A673 (cell line): Measurements from ENCODE around the gene EXOC6B. TPM values are rescaled to one million over a fixed set of nuclear protein-coding genes. Genes with fewer than 3 reads are reported as not detected.

Source experiments
- BruUV-seq: library from RNA; stranded (reverse); fragments of 400-500 nt; replicated peaks from 2 replicates; lab custom pipeline; 2021; lab: Mats Ljungman, UMichigan
- CTCF ChIA-PET: fragments of 300-600 bp; sonication (Branson Sonifier 250); formaldehyde crosslinking; loops from one replicate; lab custom pipeline; 2022; ENCODE audit warnings: antibody characterized with exemption; lab: Charles Lee
- POLR2A ChIA-PET: fragments of 300-600 bp; sonication (Branson Sonifier 250); formaldehyde crosslinking; loops from one replicate; lab custom pipeline; 2022; ENCODE audit warnings: antibody characterized with exemption; ENCODE audit not compliant: low non-redundant PET; lab: Charles Lee
- DNase-seq: peaks from one replicate; pipeline ENCODE4 v3.0.0-alpha.2; 2015; ENCODE audit warnings: low spot score
- H3K27ac ChIP-seq: fragments of 200-600 bp; sonication (generic); 2 replicates; pipeline ENCODE4 v1.5.1; 2016; ENCODE audit warnings: mixed run types, low read depth, mild to moderate bottlenecking, mixed read lengths, antibody characterized with exemption, low read length; ENCODE audit not compliant: poor library complexity, severe bottlenecking
- H3K27me3 ChIP-seq: fragments of 200-600 bp; sonication (generic); replicated peaks from 2 replicates; pipeline ENCODE4 v1.6.1; 2017; ENCODE audit warnings: mixed run types, low read depth, mild to moderate bottlenecking, mixed read lengths, antibody characterized with exemption, low read length; ENCODE audit not compliant: insufficient read depth, poor library complexity
- H3K36me3 ChIP-seq: fragments of 200-600 bp; sonication (generic); 2 replicates; pipeline ENCODE4 v1.6.1; 2016; ENCODE audit warnings: mixed run types, mild to moderate bottlenecking, mixed read lengths, antibody characterized with exemption, low read length; ENCODE audit not compliant: insufficient read depth, poor library complexity, severe bottlenecking
- H3K4me1 ChIP-seq: fragments of 200-600 bp; sonication (generic); 2 replicates; pipeline ENCODE4 v1.6.1; 2017; ENCODE audit warnings: mixed run types, mild to moderate bottlenecking, mixed read lengths, antibody characterized with exemption, low read length; ENCODE audit not compliant: insufficient read depth, poor library complexity, severe bottlenecking
- H3K4me3 ChIP-seq: fragments of 200-600 bp; sonication (generic); 2 replicates; pipeline ENCODE4 v1.5.1; 2016; ENCODE audit warnings: low read depth, mixed run types, mild to moderate bottlenecking, mixed read lengths, low read length; ENCODE audit not compliant: poor library complexity, severe bottlenecking
- H3K9me3 ChIP-seq: fragments of 200-600 bp; sonication (generic); 2 replicates; pipeline ENCODE4 v1.6.1; 2016; ENCODE audit warnings: mixed run types, low read depth, mild to moderate bottlenecking, mixed read lengths, antibody characterized with exemption, low read length; ENCODE audit not compliant: poor library complexity, severe bottlenecking
- CTCF ChIP-seq: fragments of 300-800, 200-600 bp; sonication (generic); conservative IDR thresholded peaks from 2 replicates; pipeline ENCODE4 v1.5.1; 2017; ENCODE audit warnings: low read depth, mild to moderate bottlenecking, antibody characterized with exemption, low read length, moderate library complexity, mixed read lengths
- EZH2 ChIP-seq: fragments of 200-600 bp; sonication (generic); IDR thresholded peaks from 2 replicates; pipeline ENCODE4 v1.6.1; 2017; ENCODE audit warnings: borderline replicate concordance, low read depth, mild to moderate bottlenecking, mixed read lengths, antibody characterized with exemption, low read length; ENCODE audit not compliant: poor library complexity, severe bottlenecking
- intact Hi-C: fragments of 100-400 bp; cut with micrococcal nuclease; formaldehyde crosslinking; loops from one replicate; pipeline ENCODE4 v1.10.0; 2022; ENCODE audit not compliant: unreplicated experiment
- total RNA-seq: library from RNA; stranded (reverse); gene quantifications from 2 replicates; pipeline ENCODE4 v1.2.3, GENCODE V29; 2021

Gene EXOC6B
- total RNA-seq, 1 experiment from 2014 or later, result 138 TPM

GRCh38 chr2:72454189-72454588 is 371.6 kb downstream of the EXOC6B start:
- ChIA-PET POLR2A (interaction anchor here (0.7 kb wide), 1 partner anchor 373 kb away, joined by 5 read pairs; no protein-coding TSS in a partner anchor), CTCF (no interaction called here)
- intact Hi-C loops, result no loop called here
- BruUV-seq, result no TSS peak
- Histone ChIP-seq H3K4me1 (peaks cover 7% of the 10 kb centered on the region), H3K36me3 (no peaks in the 10 kb centered on the region), H3K4me3 (no peak overlapping the region), H3K27ac (peak overlapping the region; percentile 12), H3K27me3 (no peaks in the 10 kb centered on the region), H3K9me3 (no peaks in the 10 kb centered on the region)
- TF ChIP-seq EZH2 (no peak), CTCF (no peak)
- DNase-seq, result no peak

- H3K4me3 ChIP-seq, result no peak overlapping the region
- CTCF ChIA-PET, result no interaction called here
- no peaks in the 10 kb centered on the region for H3K4me1 ChIP-seq
- no peak for DNase-seq
- POLR2A ChIA-PET, result no interaction called here
- intact Hi-C loops, result no loop called here
- H3K27me3 ChIP-seq, result no peaks in the 10 kb centered on the region
- H3K36me3 ChIP-seq, result peaks cover 49% of the 10 kb centered on the region
- no TSS peak for BruUV-seq
- no peak overlapping the region for H3K27ac ChIP-seq
- H3K9me3 ChIP-seq, result peaks cover 24% of the 10 kb centered on the region
- no peak for TF ChIP-seq CTCF
- TF ChIP-seq EZH2, result no peak
Measured at GRCh38 chr2:72442270-72442669, 383.6 kb downstream of the EXOC6B start.

- Histone ChIP-seq H3K27ac (no peak overlapping the region), H3K4me3 (no peak overlapping the region), H3K9me3 (peaks cover 26% of the 10 kb centered on the region), H3K4me1 (no peaks in the 10 kb centered on the region), H3K36me3 (peaks cover 46% of the 10 kb centered on the region), H3K27me3 (no peaks in the 10 kb centered on the region)
- no TSS peak for BruUV-seq
- ChIA-PET CTCF (interaction anchor here (0.6 kb wide), 1 partner anchor 83 kb away, joined by 10 read pairs; no protein-coding TSS in a partner anchor), POLR2A (no interaction called here)
- TF ChIP-seq CTCF, result no peak
- TF ChIP-seq EZH2, result no peak
- intact Hi-C loops, result no loop called here
- DNase-seq, result no peak
Measured at GRCh38 chr2:72439892-72440291, 385.9 kb downstream of the EXOC6B start.
